HepG2 (cell line): ENCODE results near the gene RANGRF. TPM values are rescaled to one million over a fixed set of nuclear protein-coding genes. Genes with fewer than 3 reads are reported as not detected.

Source experiments
- ATAC-seq: fragments of 200-7000 bp; cut with Tn5 transposase; 3 replicates; pipeline ENCODE4 v1.9.1; 2020; ENCODE audit warnings: mild to moderate bottlenecking, moderate library complexity
- BruUV-seq: library from RNA; stranded (reverse); fragments of 400-500 nt; replicated peaks from 2 replicates; lab custom pipeline; 2021; lab: Mats Ljungman, UMichigan
- CTCF ChIA-PET: fragments of 300-600 bp; formaldehyde crosslinking; extraction: SDS; loops from one replicate; lab custom pipeline; 2021; ENCODE audit warnings: low total read pairs, inconsistent platforms, low intra/inter-chr PET ratio; lab: Yijun Ruan, JAX
- POLR2A ChIA-PET: fragments of 350-600 bp; sonication (Branson Sonifier 250); formaldehyde crosslinking; loops from one replicate; lab custom pipeline; 2020; ENCODE audit warnings: antibody characterized with exemption, inconsistent platforms; lab: Yijun Ruan, JAX
- DNase-seq: peaks from one replicate; pipeline ENCODE4 v3.0.0-alpha.2; 2015; ENCODE audit warnings: low spot score
- FAIRE-seq: peaks from 3 replicates; lab custom pipeline; 2011; peaks lifted over from hg19 to GRCh38; lab: Jason Lieb, UNC
- H2AFZ ChIP-seq: one replicate; pipeline ENCODE4 v1.6.1; 2011; ENCODE audit warnings: low read length, inconsistent platforms
- H3K27ac ChIP-seq: fragments of 300-600 bp; 3 replicates; pipeline ENCODE4 v1.8.0; 2011; ENCODE audit warnings: mixed run types, mild to moderate bottlenecking, mixed read lengths, low read length, inconsistent platforms; ENCODE audit not compliant: insufficient read depth; ENCODE audit errors: extremely low read length
- H3K27me3 ChIP-seq, 2 experiments: fragments of 200-600 bp in 1 of 2; 2 replicates in 1 of 2; 3 replicates in 1 of 2; pipeline versions ENCODE4 v1.6.0 to v1.8.0; 2011; ENCODE audit warnings: low read length in 2 of 2, mild to moderate bottlenecking in 2 of 2, moderate library complexity in 2 of 2, inconsistent platforms in 1 of 2; ENCODE audit not compliant: insufficient read depth in 2 of 2, control insufficient read depth in 1 of 2
- H3K36me3 ChIP-seq, 2 experiments: fragments of 200-600 bp in 1 of 2; replicated peaks in 1 of 2; 2 replicates in 1 of 2; 3 replicates in 1 of 2; pipeline versions ENCODE4 v1.5.1 to v1.8.0; 2011; ENCODE audit warnings: low read length in 2 of 2, inconsistent platforms in 1 of 2; ENCODE audit not compliant: insufficient read depth in 2 of 2, control insufficient read depth in 1 of 2
- H3K4me1 ChIP-seq: 2 replicates; pipeline ENCODE4 v1.5.1; 2012; ENCODE audit warnings: low read length, inconsistent platforms; ENCODE audit not compliant: insufficient read depth
- H3K4me2 ChIP-seq: 2 replicates; pipeline ENCODE4 v1.6.0; 2011; ENCODE audit warnings: low read depth, low read length, inconsistent platforms
- H3K4me3 ChIP-seq, 3 experiments: fragments of 200-600 bp in 1 of 3; sonication (generic), shearing (Covaris generic) in 1 of 3; replicated peaks in 1 of 3; 2 replicates each; pipeline ENCODE4 v1.5.1; 2011 to 2016; ENCODE audit warnings: low read length in 3 of 3, inconsistent platforms in 2 of 3, low read depth in 2 of 3, mild to moderate bottlenecking in 2 of 3, control low read depth in 1 of 3, mixed read lengths in 1 of 3; ENCODE audit not compliant: insufficient read depth in 1 of 3
- H3K79me2 ChIP-seq: one replicate; pipeline ENCODE4 v1.6.1; 2011; ENCODE audit warnings: low read length, inconsistent platforms; ENCODE audit not compliant: insufficient read depth
- H3K9ac ChIP-seq: 2 replicates; pipeline ENCODE4 v1.6.0; 2011; ENCODE audit warnings: mild to moderate bottlenecking, low read depth, low read length, inconsistent platforms; ENCODE audit not compliant: insufficient read depth
- H3K9me3 ChIP-seq: 2 replicates; pipeline ENCODE4 v1.5.1; 2012; ENCODE audit warnings: mild to moderate bottlenecking, low read length
- H4K20me1 ChIP-seq: 2 replicates; pipeline ENCODE4 v1.6.0; 2011; ENCODE audit warnings: inconsistent platforms, mild to moderate bottlenecking, low read length, moderate library complexity; ENCODE audit not compliant: insufficient read depth
- E2F1 ChIP-seq: sonication (generic); formaldehyde crosslinking; IDR thresholded peaks from 2 replicates; pipeline ENCODE4 v1.5.0; 2020; ENCODE audit warnings: missing genetic modification reagents
- FOXA3 ChIP-seq: IDR thresholded peaks from 2 replicates; pipeline ENCODE4 v1.6.1; 2016; ENCODE audit warnings: missing genetic modification reagents, missing compliant biosample characterization
- FOXO1 ChIP-seq: sonication (generic); formaldehyde crosslinking; IDR thresholded peaks from 2 replicates; pipeline ENCODE4 v1.4.0; 2020; ENCODE audit warnings: missing genetic modification reagents
- PLSCR1 ChIP-seq: sonication (generic); formaldehyde crosslinking; IDR thresholded peaks from 2 replicates; pipeline ENCODE4 v1.5.0; 2020; ENCODE audit warnings: missing genetic modification reagents, mild to moderate bottlenecking, borderline replicate concordance
- SKI ChIP-seq: fragments of 450-650 bp; IDR thresholded peaks from one replicate; pipeline ENCODE4 v1.6.1; 2018; ENCODE audit warnings: mild to moderate bottlenecking; ENCODE audit not compliant: partially characterized antibody
- SUZ12 ChIP-seq: fragments of 150-350 bp; IDR thresholded peaks from 2 replicates; pipeline ENCODE4 v1.6.1; 2014; ENCODE audit warnings: low read depth, low read length
- ZFY ChIP-seq: sonication (generic); formaldehyde crosslinking; IDR thresholded peaks from 2 replicates; pipeline ENCODE4 v1.4.0; 2020; ENCODE audit warnings: missing genetic modification reagents
- ZNF136 ChIP-seq: sonication (generic); formaldehyde crosslinking; IDR thresholded peaks from 2 replicates; pipeline ENCODE4 v1.8.1; 2022; ENCODE audit warnings: low read depth, mild to moderate bottlenecking, moderate library complexity, missing genetic modification reagents
- ZNF776 ChIP-seq: sonication (generic); formaldehyde crosslinking; IDR thresholded peaks from 2 replicates; pipeline ENCODE4 v1.4.0; 2020; ENCODE audit warnings: mild to moderate bottlenecking, missing genetic modification reagents
- ZZZ3 ChIP-seq: sonication (generic); formaldehyde crosslinking; IDR thresholded peaks from 2 replicates; pipeline ENCODE4 v1.4.0; 2020; ENCODE audit warnings: missing genetic modification reagents, mild to moderate bottlenecking, borderline replicate concordance
- WGBS: methylation state at CpG from one replicate; pipeline ENCODE4 v1.1.6; 2017; ENCODE audit warnings: low lambda C conversion rate; 5-methylcytosine and 5-hydroxymethylcytosine counted together
- in situ Hi-C: cut with HindIII; loops from 2 replicates; pipeline ENCODE4 v1.10.0; 2017; ENCODE audit warnings: low pct_unique_long_range_greater_than_20kb; ENCODE audit not compliant: extremely low pct_ligation_motif_present
- intact Hi-C: fragments of 100-400 bp; cut with micrococcal nuclease; formaldehyde crosslinking; loops from one replicate; pipeline ENCODE4 v1.10.0; 2022; ENCODE audit not compliant: unreplicated experiment
- polyA plus RNA-seq, 8 experiments: library from polyadenylated mRNA; depleted of rRNA in 3 of 8; stranded (reverse) in 7 of 8; unstranded in 1 of 8; fragments of >200 nt; fragmentation: Illumina TruSeq in 4 of 8; extraction: Trizol in 4 of 8; gene quantifications; 2 replicates each; pipeline versions ENCODE4 v1.2.1 to v1.2.3, GENCODE V29; 2011 to 2016; ENCODE audit warnings: low read depth in 4 of 8, missing spikeins in 1 of 8, mixed read lengths in 1 of 8; ENCODE audit not compliant: insufficient read depth in 1 of 8
- total RNA-seq, 5 experiments: library from RNA; depleted of rRNA; stranded (reverse); fragments of >200 nt; fragmentation: Illumina TruSeq; extraction: Trizol; gene quantifications; 2 replicates each; pipeline ENCODE4 v1.2.3, GENCODE V29; 2016; ENCODE audit warnings: low read depth in 1 of 5

The RANGRF gene
- total and polyA plus RNA-seq, 2 of the 13 experiments (the other 11 are each of a cell fraction or from before 2014, with no cell fraction given), result 18.6 to 40.7 TPM

GRCh38 chr17:8310601-8311123 is 22.2 kb downstream of the RANGRF start:
- no peak overlapping the region for H3K4me2 ChIP-seq
- no peak overlapping the region for H3K4me3 ChIP-seq
- H3K36me3 ChIP-seq, result no peaks in the 10 kb centered on the region
- H3K79me2 ChIP-seq, result no peaks in the 10 kb centered on the region
- H3K27ac ChIP-seq, result no peak overlapping the region
- peaks cover 13 to 59% of the 10 kb centered on the region in 2 experiments for H3K27me3 ChIP-seq
- ChIA-PET POLR2A (no interaction called here), CTCF (no interaction called here)
- H2AFZ ChIP-seq, result no peak overlapping the region
- no TSS peak for BruUV-seq
- FAIRE-seq, result no peak
- in situ Hi-C loops, result no loop called here
- H3K9ac ChIP-seq, result no peak overlapping the region
- WGBS, result 40% methylated on average over 8 of the region's 10 CpGs
- no peaks in the 10 kb centered on the region for H3K4me1 ChIP-seq
- intact Hi-C loops, result no loop called here
- DNase-seq, result no peak
- TF ChIP-seq FOXO1, result no peak
- no peak for TF ChIP-seq SKI
- no peak for TF ChIP-seq ZNF776 (CRISPR knock-in tag)
- no peak for TF ChIP-seq FOXA3
- no peak for TF ChIP-seq SUZ12
- no peak for TF ChIP-seq PLSCR1 (CRISPR knock-in tag)
- TF ChIP-seq E2F1, result no peak
- no peak for TF ChIP-seq ZFY
- no peak for TF ChIP-seq ZZZ3 (CRISPR knock-in tag)
- no peak for TF ChIP-seq ZNF136 (CRISPR knock-in tag)
- TF ChIP-seq, all 625 proteins: peak for 0
- no peaks in the 10 kb centered on the region for H3K9me3 ChIP-seq
- no peak for ATAC-seq
- no peaks in the 10 kb centered on the region for H4K20me1 ChIP-seq
